GM12878 (cell line): ENCODE data around the gene MICALL1. TPM values are rescaled to one million over a fixed set of nuclear protein-coding genes. Genes with fewer than 3 reads are reported as not detected.

Experiments
- ATAC-seq: fragments of 200-7000 bp; cut with Tn5 transposase; 3 replicates; pipeline ENCODE4 v1.9.1; 2020; ENCODE audit warnings: mild to moderate bottlenecking, moderate library complexity
- BruUV-seq: library from RNA; stranded (reverse); fragments of 400-500 nt; replicated peaks from 2 replicates; lab custom pipeline; 2021; lab: Mats Ljungman, UMichigan
- CTCF ChIA-PET: fragments of 300-600 bp; sonication (Branson Sonifier 250); formaldehyde crosslinking; extraction: SDS; loops from one replicate; lab custom pipeline; 2021; ENCODE audit warnings: inconsistent platforms; lab: Yijun Ruan, JAX
- POLR2A ChIA-PET: fragments of 350-600 bp; formaldehyde crosslinking; extraction: SDS; loops from one replicate; lab custom pipeline; 2021; ENCODE audit warnings: inconsistent platforms; lab: Charles Lee
- RAD21 ChIA-PET: fragments of 300-600 bp; sonication (Branson Sonifier 250); formaldehyde crosslinking; loops from one replicate; lab custom pipeline; 2023; ENCODE audit warnings: antibody characterized with exemption; ENCODE audit not compliant: unreplicated experiment; lab: Charles Lee
- SMC1A ChIA-PET: fragments of 300-600 bp; sonication (Branson Sonifier 250); formaldehyde crosslinking; loops from one replicate; lab custom pipeline; 2023; ENCODE audit not compliant: unreplicated experiment, uncharacterized antibody; lab: Charles Lee
- DNase-seq: peaks from one replicate; pipeline ENCODE4 v3.0.0-alpha.2; 2011; ENCODE audit warnings: low read depth, low spot score
- FAIRE-seq: peaks from 3 replicates; lab custom pipeline; 2011; peaks lifted over from hg19 to GRCh38; lab: Jason Lieb, UNC
- H2AFZ ChIP-seq: 2 replicates; pipeline ENCODE4 v1.6.0; 2011; ENCODE audit warnings: low read depth, low read length, control low read depth; ENCODE audit not compliant: control insufficient read depth
- H3K27ac ChIP-seq: 2 replicates; pipeline ENCODE4 v1.5.1; 2011; ENCODE audit warnings: control low read depth; ENCODE audit not compliant: control insufficient read depth, insufficient read depth
- H3K27me3 ChIP-seq, 2 experiments: replicated peaks in 1 of 2; 2 replicates each; pipeline versions ENCODE4 v1.6.0 to v1.6.1; 2011; ENCODE audit warnings: low read length in 1 of 2; ENCODE audit not compliant: control insufficient read depth in 2 of 2, insufficient read depth in 2 of 2
- H3K36me3 ChIP-seq, 2 experiments: 2 replicates each; pipeline ENCODE4 v1.5.1; 2011; ENCODE audit warnings: low read length in 1 of 2; ENCODE audit not compliant: control insufficient read depth in 2 of 2, insufficient read depth in 2 of 2
- H3K4me1 ChIP-seq: 2 replicates; pipeline ENCODE4 v1.6.1; 2011; ENCODE audit warnings: mild to moderate bottlenecking, low read length, moderate library complexity, mixed read lengths; ENCODE audit not compliant: control insufficient read depth, insufficient read depth
- H3K4me2 ChIP-seq: 2 replicates; pipeline ENCODE4 v1.6.0; 2011; ENCODE audit warnings: control low read depth; ENCODE audit not compliant: control insufficient read depth, insufficient read depth
- H3K4me3 ChIP-seq: fragments of 200-600 bp; sonication (generic); 2 replicates; pipeline ENCODE4 v1.5.1; 2016
- H3K79me2 ChIP-seq: 2 replicates; pipeline ENCODE4 v1.6.0; 2011; ENCODE audit warnings: low read length; ENCODE audit not compliant: control insufficient read depth, insufficient read depth
- H3K9ac ChIP-seq: 2 replicates; pipeline ENCODE4 v1.8.0; 2011; ENCODE audit warnings: low read length, control low read depth, mixed read lengths; ENCODE audit not compliant: control insufficient read depth, insufficient read depth
- H3K9me3 ChIP-seq: replicated peaks from 3 replicates; pipeline ENCODE4 v1.5.1; 2011; ENCODE audit warnings: mild to moderate bottlenecking, low read length; ENCODE audit not compliant: control insufficient read depth, insufficient read depth
- H4K20me1 ChIP-seq: 2 replicates; pipeline ENCODE4 v1.6.0; 2011; ENCODE audit not compliant: control insufficient read depth, insufficient read depth
- BCL11A ChIP-seq: IDR thresholded peaks from 2 replicates; pipeline ENCODE4 v1.6.1; 2011; ENCODE audit warnings: low read depth, low read length
- CBX5 ChIP-seq: sonication (generic); IDR thresholded peaks from 2 replicates; pipeline ENCODE4 v1.6.1; 2016; ENCODE audit warnings: low read depth, moderate library complexity, mild to moderate bottlenecking, inconsistent platforms
- CREB1 ChIP-seq: IDR thresholded peaks from 2 replicates; pipeline ENCODE4 v1.6.1; 2012; ENCODE audit warnings: low read depth, mild to moderate bottlenecking, inconsistent platforms
- CREM ChIP-seq: IDR thresholded peaks from 2 replicates; pipeline ENCODE4 v1.6.1; 2014; ENCODE audit warnings: antibody characterized with exemption, low read depth
- EGR1 ChIP-seq, 2 experiments: IDR thresholded peaks; 1 replicate in 1 of 2; 2 replicates in 1 of 2; pipeline ENCODE4 v1.6.1; 2011 to 2012; ENCODE audit warnings: low read depth in 2 of 2, low read length in 2 of 2, borderline replicate concordance in 1 of 2, mild to moderate bottlenecking in 1 of 2, moderate library complexity in 1 of 2
- FOS ChIP-seq: IDR thresholded peaks from 3 replicates; pipeline ENCODE4 v1.6.1; 2011; ENCODE audit warnings: borderline replicate concordance; ENCODE audit not compliant: insufficient read length; ENCODE audit errors: extremely low read depth
- FOXK2 ChIP-seq: fragments of 450-650 bp; IDR thresholded peaks from 2 replicates; pipeline ENCODE4 v1.6.1; 2017; ENCODE audit warnings: mild to moderate bottlenecking, moderate library complexity
- HDGF ChIP-seq: fragments of 450-650 bp; IDR thresholded peaks from 2 replicates; pipeline ENCODE4 v1.6.1; 2016; ENCODE audit warnings: antibody characterized with exemption
- MTA2 ChIP-seq: fragments of 450-650 bp; IDR thresholded peaks from 2 replicates; pipeline ENCODE4 v1.6.1; 2016; ENCODE audit warnings: low read depth, mild to moderate bottlenecking, moderate library complexity
- MYC ChIP-seq: IDR thresholded peaks from 2 replicates; pipeline ENCODE4 v1.6.1; 2011; ENCODE audit warnings: mild to moderate bottlenecking, low read length, moderate library complexity, inconsistent platforms; ENCODE audit not compliant: insufficient read depth, insufficient replicate concordance, insufficient read length, severe bottlenecking
- NBN ChIP-seq: fragments of 450-650 bp; IDR thresholded peaks from 2 replicates; pipeline ENCODE4 v1.6.1; 2016
- NR2F1 ChIP-seq: fragments of 450-650 bp; conservative IDR thresholded peaks from 2 replicates; pipeline ENCODE4 v1.6.1; 2017; ENCODE audit warnings: mild to moderate bottlenecking
- POU2F2 ChIP-seq: IDR thresholded peaks from 3 replicates; pipeline ENCODE4 v1.6.1; 2011; ENCODE audit warnings: low read depth, mild to moderate bottlenecking, low read length, borderline replicate concordance
- RB1 ChIP-seq: fragments of 450-650 bp; formaldehyde crosslinking; IDR thresholded peaks from 2 replicates; pipeline ENCODE4 v1.6.1; 2017; ENCODE audit warnings: mild to moderate bottlenecking, borderline replicate concordance
- SUPT20H ChIP-seq: IDR thresholded peaks from 2 replicates; pipeline ENCODE4 v1.6.1; 2011; ENCODE audit warnings: low read depth, mild to moderate bottlenecking, low read length, moderate library complexity, borderline replicate concordance; ENCODE audit not compliant: control insufficient read depth
- ZNF24 ChIP-seq: fragments of 450-650 bp; IDR thresholded peaks from 2 replicates; pipeline ENCODE4 v1.6.1; 2017; ENCODE audit warnings: antibody characterized with exemption, mild to moderate bottlenecking
- WGBS: methylation state at CpG from one replicate; pipeline ENCODE4 v1.1.6; 2016; ENCODE audit warnings: low lambda C conversion rate; ENCODE audit not compliant: insufficient replicate concordance, insufficient coverage; ENCODE audit errors: missing lambda C conversion rate; 5-methylcytosine and 5-hydroxymethylcytosine counted together
- in situ Hi-C: fragments of 300-500 bp; cut with MboI; formaldehyde crosslinking; loops from 9 replicates; pipeline ENCODE4 v1.14.3; 2018; ENCODE audit warnings: mixed read lengths
- intact Hi-C: fragments of 100-400 bp; cut with micrococcal nuclease; formaldehyde crosslinking; loops from one replicate; pipeline ENCODE4 v1.14.2; 2022; ENCODE audit not compliant: unreplicated experiment
- polyA plus RNA-seq, 11 experiments: library from polyadenylated mRNA; depleted of rRNA in 4 of 11; unstranded in 6 of 11; stranded (reverse) in 5 of 11; fragments of >200 nt; fragmentation: Nextera tagmentation in 4 of 11; fragmentation: Illumina TruSeq in 1 of 11; extraction: Ambion mirVana in 4 of 11; extraction: Trizol in 1 of 11; gene quantifications; 1 replicate in 1 of 11; 2 replicates in 10 of 11; pipeline versions ENCODE4 v1.2.1 to v1.2.3, GENCODE V29; 2011 to 2016; ENCODE audit warnings: inconsistent platforms in 2 of 11, missing spikeins in 2 of 11, low read depth in 1 of 11
- total RNA-seq, 4 experiments: library from RNA; depleted of rRNA in 3 of 4; stranded (reverse); fragments of >200 nt in 3 of 4; fragmentation: Illumina TruSeq in 1 of 4; extraction: Trizol in 1 of 4; gene quantifications; 2 replicates each; pipeline versions ENCODE4 v1.2.1 to v1.2.3, GENCODE V29; 2013 to 2021

Gene MICALL1
- total and polyA plus RNA-seq, 10 of the 15 experiments (the other 5 are each of a cell fraction or from before 2014, with no cell fraction given) = 0.72 to 30.7 (median 7.8) TPM

DNA sequence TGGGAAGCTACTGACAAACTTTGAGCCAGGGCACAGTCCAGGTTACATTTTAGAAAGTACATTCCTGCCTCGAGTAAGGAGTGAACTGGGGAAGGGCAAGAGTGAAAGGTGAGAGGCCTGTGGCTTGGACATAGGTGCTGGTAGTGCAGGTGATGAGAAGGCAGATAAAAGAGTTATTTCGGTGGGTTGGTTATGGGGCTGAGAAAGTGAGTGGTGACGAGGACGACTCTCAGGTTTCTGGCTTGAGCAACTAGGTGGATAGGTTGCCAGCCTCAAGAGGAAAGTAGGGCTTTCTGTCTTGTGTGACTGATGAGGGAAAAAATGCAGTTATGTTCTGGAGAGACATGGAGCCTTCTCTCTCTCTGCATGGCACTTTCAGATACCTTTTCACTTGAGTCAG is 51.1 kb downstream of the MICALL1 start (continued):
- TF ChIP-seq SUPT20H (no peak), ZNF24 (no peak), CREM (no peak)

GRCh38 chr22:37959231-37959825 is 53.2 kb downstream of the MICALL1 start:
- H3K79me2 ChIP-seq = peaks cover 7% of the 10 kb centered on the region
- no peak for TF ChIP-seq FOS
- TF ChIP-seq EGR1 (IDR thresholded peaks at IDR 0.05; ENCODE audit: borderline replicate concordance in 1 of 2, low read depth in 2 of 2, low read length in 2 of 2) = no peak
- TF ChIP-seq POU2F2 = no peak
- no peak for TF ChIP-seq BCL11A
- no peak for TF ChIP-seq NBN
- no peak for TF ChIP-seq MYC
- TF ChIP-seq FOXK2 = no peak
- TF ChIP-seq CBX5 = no peak
- TF ChIP-seq MTA2 = no peak
- no peak for TF ChIP-seq RB1
- no peak for TF ChIP-seq NR2F1
- TF ChIP-seq CREB1 = no peak
- no peak for TF ChIP-seq HDGF
- 98% methylated on average over 18 of the region's 18 CpGs for WGBS
- H3K36me3 ChIP-seq = peaks cover 10 to 27% of the 10 kb centered on the region in 2 experiments
- POLR2A ChIA-PET = interaction anchor here (0.7 kb wide), 1 partner anchor 122 kb away, joined by 4 read pairs; no protein-coding TSS in a partner anchor
- CTCF ChIA-PET = interaction anchor here (1.1 kb wide), 1 partner anchor 97 kb away, joined by 5 read pairs; no protein-coding TSS in a partner anchor
- no peaks in the 10 kb centered on the region for H3K9me3 ChIP-seq
- no peak overlapping the region for H3K9ac ChIP-seq
- BruUV-seq = no TSS peak
- intact Hi-C loops = no loop called here
- DNase-seq (no peak), FAIRE-seq (no peak), ATAC-seq (no peak)
- in situ Hi-C loops = no loop called here
- no peaks in the 10 kb centered on the region for H4K20me1 ChIP-seq
- H2AFZ ChIP-seq = no peak overlapping the region
- H3K27ac ChIP-seq = no peak overlapping the region
- H3K4me1 ChIP-seq = no peaks in the 10 kb centered on the region
- H3K27me3 ChIP-seq = no peaks in the 10 kb centered on the region
- SMC1A ChIA-PET = no interaction called here
- H3K4me3 ChIP-seq = no peak overlapping the region
- H3K4me2 ChIP-seq = no peak overlapping the region
- RAD21 ChIA-PET = no interaction called here
